C4-2B (cell line): ENCODE data around the gene IRS2.

ENCODE experiments used
- H3K27ac ChIP-seq: fragments of 450-650 bp; 2 replicates; pipeline ENCODE4 v1.5.1; 2017
- ZFX ChIP-seq: fragments of 450-650 bp; IDR thresholded peaks from 2 replicates; pipeline ENCODE4 v1.6.1; 2017
- TF ChIP-seq, protein P1 (sequence below): fragments of 450-650 bp; conservative IDR thresholded peaks from 2 replicates; pipeline ENCODE4 v1.5.1; 2017; ENCODE audit warnings: mild to moderate bottlenecking

Gene IRS2

DNA sequence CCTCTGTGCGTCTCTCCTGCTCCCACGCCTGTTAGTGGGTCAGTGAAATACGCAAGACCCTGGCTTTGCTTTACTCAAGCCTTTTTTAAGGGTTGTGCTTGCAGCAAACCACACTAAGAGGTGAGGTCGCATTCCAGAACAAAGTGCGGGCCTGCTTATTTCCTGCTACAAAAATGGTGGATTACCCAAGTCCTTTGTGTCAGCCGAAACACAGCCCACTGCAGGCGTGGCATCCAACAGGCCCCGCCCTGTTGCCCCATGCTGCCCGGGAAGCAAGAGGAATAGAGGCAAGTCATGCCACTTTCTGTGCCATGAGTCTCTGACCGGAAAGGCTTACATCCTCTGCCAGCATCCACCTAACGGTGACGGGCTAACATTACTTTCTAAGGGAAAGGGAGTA is 7.7 kb upstream of the IRS2 start:
- H3K27ac ChIP-seq, result no peak overlapping the region
- no peak for TF ChIP-seq ZFX
- TF ChIP-seq, protein P1, sequence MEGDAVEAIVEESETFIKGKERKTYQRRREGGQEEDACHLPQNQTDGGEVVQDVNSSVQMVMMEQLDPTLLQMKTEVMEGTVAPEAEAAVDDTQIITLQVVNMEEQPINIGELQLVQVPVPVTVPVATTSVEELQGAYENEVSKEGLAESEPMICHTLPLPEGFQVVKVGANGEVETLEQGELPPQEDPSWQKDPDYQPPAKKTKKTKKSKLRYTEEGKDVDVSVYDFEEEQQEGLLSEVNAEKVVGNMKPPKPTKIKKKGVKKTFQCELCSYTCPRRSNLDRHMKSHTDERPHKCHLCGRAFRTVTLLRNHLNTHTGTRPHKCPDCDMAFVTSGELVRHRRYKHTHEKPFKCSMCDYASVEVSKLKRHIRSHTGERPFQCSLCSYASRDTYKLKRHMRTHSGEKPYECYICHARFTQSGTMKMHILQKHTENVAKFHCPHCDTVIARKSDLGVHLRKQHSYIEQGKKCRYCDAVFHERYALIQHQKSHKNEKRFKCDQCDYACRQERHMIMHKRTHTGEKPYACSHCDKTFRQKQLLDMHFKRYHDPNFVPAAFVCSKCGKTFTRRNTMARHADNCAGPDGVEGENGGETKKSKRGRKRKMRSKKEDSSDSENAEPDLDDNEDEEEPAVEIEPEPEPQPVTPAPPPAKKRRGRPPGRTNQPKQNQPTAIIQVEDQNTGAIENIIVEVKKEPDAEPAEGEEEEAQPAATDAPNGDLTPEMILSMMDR, result no peak

DNA sequence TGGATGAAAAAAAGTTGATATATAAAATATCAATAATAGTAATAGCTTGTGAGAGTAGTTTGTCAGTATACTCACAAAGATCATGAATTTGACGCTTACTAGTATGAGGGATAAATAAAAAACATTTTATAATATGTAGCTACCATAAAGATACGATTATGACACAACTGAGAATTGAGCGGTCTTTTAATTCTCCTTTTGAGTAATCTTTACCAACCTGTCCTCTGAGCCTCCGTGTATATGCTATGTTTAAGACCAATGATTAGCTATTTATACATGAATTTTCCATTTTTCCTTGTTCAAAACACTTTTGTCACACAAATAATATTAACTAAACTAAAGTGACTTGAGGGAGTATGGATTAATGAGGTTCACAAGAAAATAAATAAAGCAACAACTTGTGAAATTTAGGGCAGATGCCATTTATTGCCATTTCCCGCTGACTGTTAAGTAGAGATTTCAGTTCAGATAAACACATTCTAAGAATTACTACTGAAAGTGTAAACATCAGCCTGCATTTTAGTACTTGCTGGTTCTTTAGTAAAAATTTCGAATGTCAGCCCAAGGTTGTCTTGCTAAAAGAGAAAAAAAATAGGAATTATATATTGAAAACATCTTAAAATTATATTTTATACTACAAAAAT is 6.2 kb upstream of the IRS2 start:
- TF ChIP-seq, protein P1, result no peak
- TF ChIP-seq ZFX, result no peak
- no peak overlapping the region for H3K27ac ChIP-seq

DNA sequence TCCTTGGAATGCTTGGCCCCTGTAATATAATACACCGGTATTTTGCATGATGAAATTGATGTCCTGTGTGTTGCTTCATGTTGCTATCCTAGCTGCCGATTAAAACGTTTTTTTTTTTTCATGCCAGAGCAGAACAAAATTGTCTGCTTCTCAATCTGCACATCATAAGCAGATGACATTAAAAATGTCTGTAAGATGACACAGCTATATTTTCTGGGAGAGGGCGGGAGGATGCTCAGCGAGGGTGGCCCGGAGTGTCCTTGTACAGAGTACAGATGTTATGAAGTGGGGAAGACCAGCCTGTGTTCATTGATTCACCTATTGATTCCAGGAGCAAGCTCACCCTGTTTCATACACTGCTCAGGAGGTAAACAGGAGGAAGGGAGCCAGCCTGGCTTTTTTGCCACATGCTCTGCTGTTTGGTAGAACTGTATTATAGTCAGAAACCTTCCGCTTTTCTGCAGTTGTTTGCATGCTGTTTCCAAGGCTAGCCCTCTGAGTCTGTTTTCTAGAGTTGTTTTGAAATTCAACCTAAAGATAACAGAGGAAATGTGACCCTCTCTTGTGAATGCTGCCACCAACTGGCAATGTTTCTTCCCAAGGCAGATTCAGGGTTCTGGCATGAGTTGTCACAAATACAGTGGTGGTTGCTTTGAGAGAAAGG is 4.7 kb upstream of the IRS2 start:
- TF ChIP-seq, protein P1, result peak; percentile 69
- TF ChIP-seq ZFX, result no peak
- H3K27ac ChIP-seq, result no peak overlapping the region

DNA sequence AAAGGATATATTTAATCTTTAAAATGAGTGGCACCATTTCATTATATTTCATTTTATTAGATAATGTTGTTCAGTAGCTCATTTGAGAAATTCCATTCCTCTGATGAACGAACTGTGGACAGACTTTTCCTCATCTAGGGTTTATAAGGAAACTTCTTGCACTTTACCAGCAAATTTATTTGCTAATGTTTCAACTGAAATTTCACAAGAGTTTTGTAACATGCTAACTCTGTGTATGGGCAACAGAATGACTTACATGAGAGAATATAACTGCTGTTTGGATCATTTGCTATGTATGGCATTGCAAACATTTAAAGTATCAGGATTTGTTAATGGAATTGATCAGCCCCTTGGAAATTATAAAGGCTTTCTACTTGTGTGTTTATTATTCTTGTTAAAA is 3.7 kb upstream of the IRS2 start:
- no peak overlapping the region for H3K27ac ChIP-seq
- TF ChIP-seq ZFX, result no peak
- TF ChIP-seq, protein P1, result no peak

DNA sequence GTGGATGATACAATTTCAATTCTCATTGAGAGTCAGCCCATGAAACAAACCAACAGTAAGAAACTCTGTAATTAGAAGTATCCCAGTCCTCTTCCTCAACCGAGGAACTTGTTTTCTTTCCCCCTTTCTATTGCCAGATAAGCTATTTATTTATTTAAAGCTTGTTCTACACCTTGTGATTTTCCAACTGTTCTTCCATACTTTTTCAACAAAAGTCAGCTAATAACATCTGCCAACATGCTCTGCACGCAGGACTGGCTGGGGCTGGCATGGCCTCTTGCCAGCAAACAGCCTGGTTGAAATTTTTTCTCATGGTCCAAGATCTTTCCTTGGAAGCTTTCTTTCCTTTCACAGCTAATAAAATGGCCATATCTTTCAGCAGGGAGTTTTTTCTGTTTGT is 2.9 kb upstream of the IRS2 start:
- no peak overlapping the region for H3K27ac ChIP-seq
- no peak for TF ChIP-seq ZFX
- TF ChIP-seq, protein P1, result no peak

DNA sequence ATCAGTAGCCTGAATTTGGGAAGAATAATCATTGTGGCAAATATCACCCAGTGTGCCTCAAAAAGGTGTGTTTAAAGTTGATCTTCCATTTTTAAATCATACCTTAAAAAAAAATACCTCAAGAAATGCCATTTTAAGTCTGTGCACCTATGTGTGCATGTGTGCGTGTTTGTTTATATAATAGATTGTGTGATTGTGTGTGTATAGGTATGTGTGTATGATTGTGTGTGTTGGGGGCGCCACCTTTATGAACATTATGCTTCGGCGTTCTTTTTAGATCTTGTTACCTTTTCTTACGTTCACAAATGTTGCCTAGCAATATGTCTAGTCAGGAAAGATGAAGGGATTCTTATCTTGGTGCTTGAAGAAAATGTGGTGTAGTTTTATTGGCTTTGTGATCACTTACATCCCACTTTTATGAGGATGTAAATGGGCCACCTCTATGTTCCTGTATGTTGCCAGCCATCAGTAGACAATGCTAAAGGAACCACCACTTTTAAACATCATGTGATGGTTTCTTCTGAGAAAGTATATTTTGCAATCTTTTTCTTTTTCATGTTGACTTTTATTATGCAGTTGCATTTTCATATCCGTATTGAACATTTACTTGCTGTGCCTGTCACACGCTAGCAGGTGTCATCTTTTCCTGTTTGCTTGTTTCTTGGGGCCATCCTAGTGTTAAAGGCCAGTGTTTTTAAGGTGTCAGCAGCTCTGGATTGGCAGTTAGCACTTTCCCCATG is 2.2 kb upstream of the IRS2 start:
- H3K27ac ChIP-seq, result no peak overlapping the region
- no peak for TF ChIP-seq ZFX
- TF ChIP-seq, protein P1, result no peak
